Measurements from ENCODE around the gene AQP3. TPM values are rescaled to one million over a fixed set of nuclear protein-coding genes. Genes with fewer than 3 reads are reported as not detected.
A peak's percentile ranks its signal among the peaks of the same experiment; 100 is the strongest.
"Not testable (repeated sequence)": the region's sequence is repeated elsewhere in the genome, so short reads cannot be mapped to it uniquely, and the experiment has no call there.

AQP3 gene
- total and polyA plus RNA-seq, 2 of the 8 experiments (the other 6 are each of a cell fraction or from before 2014, with no cell fraction given), result 2.6 to 7.6 TPM

GRCh38 chr9:33402371-33402770 is 45.0 kb downstream of the AQP3 start, which contains the start of gene AQP7:
AQP7 (minus strand) TSS chr9:33402568; CDS start chr9:33401262, 1,306 bp downstream.
- H3K79me1 ChIP-seq (ENCODE audit: low read depth, low read length); H2BK15ac ChIP-seq (ENCODE audit: low read length); H3K9ac ChIP-seq (replicated peaks in 1 of 4; ENCODE audit: extremely low read depth in 1 of 4, low read depth in 3 of 4, low read length in 3 of 4); H3K27me3 ChIP-seq (replicated peaks in 1 of 4; ENCODE audit: control insufficient read depth in 3 of 4, extremely low read depth in 1 of 4, insufficient read depth in 3 of 4, low read length in 3 of 4); H3K79me2 ChIP-seq (ENCODE audit: control insufficient read depth in 1 of 2, insufficient read depth in 2 of 2, low read length in 2 of 2); H3K14ac ChIP-seq (ENCODE audit: insufficient read length); H4K91ac ChIP-seq (replicated peaks; ENCODE audit: insufficient read length, low read length); H3K27ac ChIP-seq (ENCODE audit: low read depth, low read length); H3K56ac ChIP-seq (replicated peaks; ENCODE audit: insufficient read length, low read depth, low read length); H3K23ac ChIP-seq (ENCODE audit: insufficient read length); FAIRE-seq; DNase-seq (ENCODE audit: low read depth in 1 of 2, low spot score in 2 of 2); H3K4me1 ChIP-seq (replicated peaks in 1 of 4; ENCODE audit: control insufficient read depth in 3 of 4, insufficient read depth in 4 of 4, low read length in 3 of 4); H2BK20ac ChIP-seq (ENCODE audit: low read length); H2BK120ac ChIP-seq (replicated peaks; ENCODE audit: low read depth, low read length); H2BK12ac ChIP-seq (ENCODE audit: low read depth, low read length); H3K18ac ChIP-seq (ENCODE audit: extremely low read depth, low read length); H3K23me2 ChIP-seq (ENCODE audit: low read depth, low read length); H3K4me2 ChIP-seq (ENCODE audit: insufficient read depth in 1 of 2, low read depth in 2 of 2, low read length in 2 of 2); H3K4ac ChIP-seq (replicated peaks; ENCODE audit: insufficient read length, low read depth, low read length); H3K36me3 ChIP-seq (ENCODE audit: control insufficient read depth in 2 of 4, insufficient read depth in 4 of 4, low read length in 3 of 4); H3K4me3 ChIP-seq (ENCODE audit: extremely low read depth in 1 of 4, insufficient read depth in 2 of 4, low read depth in 3 of 4, low read length in 4 of 4); H4K20me1 ChIP-seq (replicated peaks in 1 of 2; ENCODE audit: control insufficient read depth in 1 of 2, insufficient read depth in 2 of 2, low read length in 2 of 2); H2BK5ac ChIP-seq (ENCODE audit: low read depth, low read length); H2AK5ac ChIP-seq (ENCODE audit: low read depth, low read length); H4K5ac ChIP-seq (ENCODE audit: insufficient read length, low read depth, low read length); H3K9me3 ChIP-seq (ENCODE audit: insufficient read depth in 2 of 2, low read depth in 1 of 2, low read length in 1 of 2): not testable (repeated sequence)
- ChIA-PET POLR2A (ENCODE audit: partially characterized antibody) (interaction anchor here (1.0 to 1.3 kb wide), 3 partner anchors 27 to 57 kb away, joined by 3 to 8 read pairs (median 6); no protein-coding TSS in a partner anchor), CTCF (ENCODE audit: partially characterized antibody) (interaction anchor here (0.6 to 6.0 kb wide), 13 partner anchors 13 to 412 kb away, joined by 3 to 89 read pairs (median 5); partner anchors contain the start of genes AQP3 and NOL6)
- Histone ChIP-seq H4K8ac (ENCODE audit: extremely low read depth, insufficient read depth, low read length) (peak within 1 kb of the TSS; percentile 79), H2AFZ (ENCODE audit: low read length) (peak within 1 kb of the TSS; percentile 81; the same call in 1 of the 2 replicates)
- 90% methylated on average over 10 of the region's 10 CpGs; no CpG with 5 or more reads in 1 of the 2 experiments for WGBS, 2 experiments (ENCODE audit: extremely low coverage in 1 of 2, insufficient coverage in 1 of 2, insufficient read length in 1 of 2, insufficient replicate concordance in 2 of 2, low coverage in 1 of 2, low lambda C conversion rate in 2 of 2, missing lambda C conversion rate in 1 of 2)

GRCh38 chr9:33401809-33402208 is 45.6 kb downstream of the AQP3 start:
- H3K27me3 ChIP-seq (replicated peaks in 1 of 4; ENCODE audit: control insufficient read depth in 3 of 4, extremely low read depth in 1 of 4, insufficient read depth in 3 of 4, low read length in 3 of 4); H2AK5ac ChIP-seq (ENCODE audit: low read depth, low read length); H2AFZ ChIP-seq (ENCODE audit: low read length); H3K14ac ChIP-seq (ENCODE audit: insufficient read length); H3K18ac ChIP-seq (ENCODE audit: extremely low read depth, low read length); POLR2A ChIA-PET (ENCODE audit: partially characterized antibody); H2BK12ac ChIP-seq (ENCODE audit: low read depth, low read length); H3K27ac ChIP-seq (ENCODE audit: low read depth, low read length); FAIRE-seq; H3K23me2 ChIP-seq (ENCODE audit: low read depth, low read length); H2BK5ac ChIP-seq (ENCODE audit: low read depth, low read length); H2BK120ac ChIP-seq (replicated peaks; ENCODE audit: low read depth, low read length); H4K8ac ChIP-seq (ENCODE audit: extremely low read depth, insufficient read depth, low read length); H3K9ac ChIP-seq (replicated peaks in 1 of 4; ENCODE audit: extremely low read depth in 1 of 4, low read depth in 3 of 4, low read length in 3 of 4); DNase-seq (ENCODE audit: low read depth in 1 of 2, low spot score in 2 of 2); H3K4me1 ChIP-seq (replicated peaks in 1 of 4; ENCODE audit: control insufficient read depth in 3 of 4, insufficient read depth in 4 of 4, low read length in 3 of 4); H3K23ac ChIP-seq (ENCODE audit: insufficient read length); H4K20me1 ChIP-seq (replicated peaks in 1 of 2; ENCODE audit: control insufficient read depth in 1 of 2, insufficient read depth in 2 of 2, low read length in 2 of 2); H3K9me3 ChIP-seq (ENCODE audit: insufficient read depth in 2 of 2, low read depth in 1 of 2, low read length in 1 of 2); H3K4me2 ChIP-seq (ENCODE audit: insufficient read depth in 1 of 2, low read depth in 2 of 2, low read length in 2 of 2); H3K79me2 ChIP-seq (ENCODE audit: control insufficient read depth in 1 of 2, insufficient read depth in 2 of 2, low read length in 2 of 2); H3K79me1 ChIP-seq (ENCODE audit: low read depth, low read length); H4K91ac ChIP-seq (replicated peaks; ENCODE audit: insufficient read length, low read length); H4K5ac ChIP-seq (ENCODE audit: insufficient read length, low read depth, low read length); H2BK20ac ChIP-seq (ENCODE audit: low read length); H3K56ac ChIP-seq (replicated peaks; ENCODE audit: insufficient read length, low read depth, low read length); H3K4ac ChIP-seq (replicated peaks; ENCODE audit: insufficient read length, low read depth, low read length); H2BK15ac ChIP-seq (ENCODE audit: low read length); H3K36me3 ChIP-seq (ENCODE audit: control insufficient read depth in 2 of 4, insufficient read depth in 4 of 4, low read length in 3 of 4); H3K4me3 ChIP-seq (ENCODE audit: extremely low read depth in 1 of 4, insufficient read depth in 2 of 4, low read depth in 3 of 4, low read length in 4 of 4): not testable (repeated sequence)
- CTCF ChIA-PET (ENCODE audit: partially characterized antibody), result interaction anchor here (2.0 to 6.0 kb wide), 5 partner anchors 13 to 63 kb away, joined by 6 to 89 read pairs (median 58); partner anchors contain the start of gene AQP3
- 80% methylated on average over 2 of the region's 10 CpGs; no CpG with 5 or more reads in 1 of the 2 experiments for WGBS, 2 experiments (ENCODE audit: extremely low coverage in 1 of 2, insufficient coverage in 1 of 2, insufficient read length in 1 of 2, insufficient replicate concordance in 2 of 2, low coverage in 1 of 2, low lambda C conversion rate in 2 of 2, missing lambda C conversion rate in 1 of 2)
